ENCODE results near the gene MIEN1. TPM values are rescaled to one million over a fixed set of nuclear protein-coding genes. Genes with fewer than 3 reads are reported as not detected.
A peak's percentile ranks its signal among the peaks of the same experiment; 100 is the strongest.

MIEN1 gene
- total and polyA plus RNA-seq, 2 of the 13 experiments (the other 11 are each of a cell fraction or from before 2014, with no cell fraction given) = 40.6 to 56.6 TPM

GRCh38 chr17:39702901-39703893 is 27.1 kb downstream of the MIEN1 start (continued):
- TF ChIP-seq HMG20A (CRISPR knock-in tag; IDR thresholded peaks at IDR 0.05; ENCODE audit: borderline replicate concordance) = peak; percentile 63
- TF ChIP-seq ATF5 (CRISPR knock-in tag; IDR thresholded peaks at IDR 0.05; ENCODE audit: low read depth) = 0 out of 2 replicates have a peak, but pooled peaks have one; percentile 82
- TF ChIP-seq ZNF234 (CRISPR knock-in tag; conservative IDR thresholded peaks at IDR 0.05) = no peak
- TF ChIP-seq TBL1XR1 (IDR thresholded peaks at IDR 0.05; ENCODE audit: borderline replicate concordance, low read length, partially characterized antibody) = peak; percentile 71
- peak; percentile 88 for TF ChIP-seq ARNTL (CRISPR knock-in tag; IDR thresholded peaks at IDR 0.05)
- no peak for TF ChIP-seq KLF12 (CRISPR knock-in tag; IDR thresholded peaks at IDR 0.05; ENCODE audit: borderline replicate concordance)
- TF ChIP-seq RCOR2 (CRISPR knock-in tag; IDR thresholded peaks at IDR 0.05) = 0 out of 2 replicates have a peak, but pooled peaks have one; percentile 34
- TF ChIP-seq SOX13 (IDR thresholded peaks at IDR 0.05) = no peak
- peak in 1 of 2 experiments; percentile 38; a peak in 2 of 4 replicates for TF ChIP-seq SOX13 (CRISPR knock-in tag; conservative IDR thresholded peaks at IDR 0.05 in 1 of 2, IDR thresholded peaks at IDR 0.05 in 1 of 2)
- no peak for TF ChIP-seq MED8 (CRISPR knock-in tag; IDR thresholded peaks at IDR 0.05; ENCODE audit: insufficient replicate concordance)
- peak; percentile 63; the same call in 1 of the 2 replicates for TF ChIP-seq ZNF788 (CRISPR knock-in tag; IDR thresholded peaks at IDR 0.05; ENCODE audit: borderline replicate concordance)
- TF ChIP-seq ZNF790 (CRISPR knock-in tag; IDR thresholded peaks at IDR 0.05; ENCODE audit: borderline replicate concordance) = 0 out of 2 replicates have a peak, but pooled peaks have one; percentile 43
- peak; percentile 27 for TF ChIP-seq ZNF407 (CRISPR knock-in tag; IDR thresholded peaks at IDR 0.05; ENCODE audit: not compliant biosample characterization)
- TF ChIP-seq ARNT2 (CRISPR knock-in tag; IDR thresholded peaks at IDR 0.05; ENCODE audit: low read depth) = peak; percentile 85; the same call in 1 of the 2 replicates
- peak; percentile 46; the same call in 1 of the 2 replicates for TF ChIP-seq ZNF782 (CRISPR knock-in tag; IDR thresholded peaks at IDR 0.05; ENCODE audit: borderline replicate concordance)
- 0 out of 2 replicates have a peak, but pooled peaks have one; percentile 16 for TF ChIP-seq ZNF639 (CRISPR knock-in tag; conservative IDR thresholded peaks at IDR 0.05)
- no peak for TF ChIP-seq ATF1 (CRISPR knock-in tag; IDR thresholded peaks at IDR 0.05)
- TF ChIP-seq HOXD1 (CRISPR knock-in tag; IDR thresholded peaks at IDR 0.05) = peak; percentile 21; the same call in 1 of the 2 replicates

Measured in HepG2 (cell line).